Neural cell (in vitro differentiated cells): ENCODE measurements around the gene TSSC4. TPM values are rescaled to one million over a fixed set of nuclear protein-coding genes. Genes with fewer than 3 reads are reported as not detected.

Source experiments
- H2AFZ ChIP-seq: fragments of 200-600, 300-800 bp; sonication (generic), shearing (Covaris generic); 2 replicates; pipeline ENCODE4 v1.6.0; 2014; ENCODE audit warnings: low read depth, mild to moderate bottlenecking, antibody characterized with exemption, low read length, moderate library complexity
- H3F3A ChIP-seq: fragments of 200-600 bp; shearing (Covaris generic); 2 replicates; pipeline ENCODE4 v1.6.1; 2016; ENCODE audit warnings: mild to moderate bottlenecking, moderate library complexity, mixed read lengths, antibody characterized with exemption, low read length; ENCODE audit not compliant: insufficient read depth, poor library complexity, severe bottlenecking
- H3K27ac ChIP-seq: fragments of 200-600, 300-800 bp; sonication (generic), shearing (Covaris generic); 2 replicates; pipeline ENCODE4 v1.5.1; 2014; ENCODE audit warnings: mild to moderate bottlenecking, low read length, moderate library complexity
- H3K27me3 ChIP-seq: fragments of 300-800, 200-600 bp; sonication (generic), shearing (Covaris generic); 2 replicates; pipeline ENCODE4 v1.6.0; 2014; ENCODE audit warnings: mild to moderate bottlenecking, low read depth, low read length, moderate library complexity; ENCODE audit not compliant: insufficient read depth
- H3K36me3 ChIP-seq: fragments of 300-800, 200-600 bp; sonication (generic), shearing (Covaris generic); 2 replicates; pipeline ENCODE4 v1.5.1; 2014; ENCODE audit warnings: mild to moderate bottlenecking, antibody characterized with exemption, low read length, moderate library complexity; ENCODE audit not compliant: insufficient read depth
- H3K4me2 ChIP-seq: fragments of 300-800, 200-600 bp; sonication (generic), shearing (Covaris generic); 2 replicates; pipeline ENCODE4 v1.6.0; 2014; ENCODE audit warnings: mild to moderate bottlenecking, low read length
- H3K4me3 ChIP-seq: fragments of 300-800, 200-600 bp; sonication (generic), shearing (Covaris generic); 2 replicates; pipeline ENCODE4 v1.5.1; 2014; ENCODE audit warnings: mild to moderate bottlenecking, low read length, moderate library complexity
- H3K79me2 ChIP-seq: fragments of 200-600 bp; shearing (Covaris generic); replicated peaks from 2 replicates; pipeline ENCODE4 v1.6.0; 2014; ENCODE audit warnings: mild to moderate bottlenecking, low read length, moderate library complexity; ENCODE audit not compliant: insufficient read depth
- H3K9ac ChIP-seq: fragments of 300-800, 200-600 bp; sonication (generic), shearing (Covaris generic); 2 replicates; pipeline ENCODE4 v1.6.1; 2016; ENCODE audit warnings: mild to moderate bottlenecking, low read length, mixed read lengths
- H3K9me2 ChIP-seq: fragments of 200-600 bp; shearing (Covaris generic); 2 replicates; pipeline ENCODE4 v1.6.1; 2016; ENCODE audit warnings: mild to moderate bottlenecking, low read length, mixed read lengths; ENCODE audit not compliant: insufficient read depth
- H3K9me3 ChIP-seq: fragments of 200-600, 300-800 bp; sonication (generic), shearing (Covaris generic); 2 replicates; pipeline ENCODE4 v1.6.1; 2016; ENCODE audit warnings: mild to moderate bottlenecking, mixed run types, low read length, moderate library complexity, mixed read lengths
- H4K20me1 ChIP-seq: fragments of 200-600 bp; shearing (Covaris generic); 2 replicates; pipeline ENCODE4 v1.6.1; 2016; ENCODE audit warnings: mild to moderate bottlenecking, mixed run types; ENCODE audit not compliant: insufficient read depth
- CTCF ChIP-seq: fragments of 450-650 bp; IDR thresholded peaks from 2 replicates; pipeline ENCODE4 v1.5.1; 2014; ENCODE audit warnings: antibody characterized with exemption, mild to moderate bottlenecking, moderate library complexity; ENCODE audit not compliant: poor library complexity, severe bottlenecking
- EP300 ChIP-seq: fragments of 450-650 bp; conservative IDR thresholded peaks from 2 replicates; pipeline ENCODE4 v1.6.1; 2014; ENCODE audit warnings: antibody characterized with exemption, mild to moderate bottlenecking, moderate library complexity; ENCODE audit not compliant: poor library complexity, severe bottlenecking
- EZH2 ChIP-seq: fragments of 200-600, 300-800 bp; shearing (Covaris generic), sonication (generic); IDR thresholded peaks from 2 replicates; pipeline ENCODE4 v1.6.1; 2014; ENCODE audit warnings: antibody characterized with exemption, low read length, borderline replicate concordance, mild to moderate bottlenecking; ENCODE audit not compliant: insufficient read depth, poor library complexity, severe bottlenecking
- MXI1 ChIP-seq: fragments of 450-650 bp; conservative IDR thresholded peaks from 2 replicates; pipeline ENCODE4 v1.6.1; 2014; ENCODE audit warnings: antibody characterized with exemption, mild to moderate bottlenecking; ENCODE audit not compliant: poor library complexity, severe bottlenecking
- POLR2AphosphoS5 ChIP-seq: IDR thresholded peaks from 2 replicates; pipeline ENCODE4 v1.6.1; 2012
- RAD21 ChIP-seq: fragments of 450-650 bp; conservative IDR thresholded peaks from 2 replicates; pipeline ENCODE4 v1.6.1; 2014; ENCODE audit warnings: antibody characterized with exemption, mild to moderate bottlenecking, moderate library complexity
- REST ChIP-seq: IDR thresholded peaks from 2 replicates; pipeline ENCODE4 v1.6.1; 2012; ENCODE audit warnings: borderline replicate concordance
- SMC3 ChIP-seq: fragments of 450-650 bp; conservative IDR thresholded peaks from 2 replicates; pipeline ENCODE4 v1.6.1; 2014; ENCODE audit warnings: antibody characterized with exemption, mild to moderate bottlenecking, moderate library complexity; ENCODE audit not compliant: poor library complexity
- TAF1 ChIP-seq: IDR thresholded peaks from 2 replicates; pipeline ENCODE4 v1.6.1; 2012; ENCODE audit warnings: low read depth
- polyA plus RNA-seq: library from polyadenylated mRNA; depleted of rRNA; stranded (reverse); fragments of >200 nt; gene quantifications from 2 replicates; pipeline ENCODE4 v1.2.3, GENCODE V29; 2014

TSSC4 gene
- polyA plus RNA-seq, 1 donor from 2014 or later = 54.3 TPM

GRCh38 chr11:2427721-2428321, 27.3 kb downstream of the TSSC4 start:
- no peaks in the 10 kb centered on the region for H3K9me3 ChIP-seq
- no peak overlapping the region for H3K4me2 ChIP-seq
- no peaks in the 10 kb centered on the region for H3K36me3 ChIP-seq
- H3K4me3 ChIP-seq = no peak overlapping the region
- H3F3A ChIP-seq = no peaks in the 10 kb centered on the region
- no peaks in the 10 kb centered on the region for H3K27me3 ChIP-seq
- H2AFZ ChIP-seq = no peak overlapping the region
- H4K20me1 ChIP-seq = no peaks in the 10 kb centered on the region
- no peaks in the 10 kb centered on the region for H3K9me2 ChIP-seq
- H3K27ac ChIP-seq = no peak overlapping the region
- no peak overlapping the region for H3K9ac ChIP-seq
- no peaks in the 10 kb centered on the region for H3K79me2 ChIP-seq
- no peak for TF ChIP-seq SMC3
- TF ChIP-seq CTCF = no peak
- no peak for TF ChIP-seq POLR2AphosphoS5
- TF ChIP-seq REST = no peak
- no peak for TF ChIP-seq TAF1
- TF ChIP-seq RAD21 = no peak
- no peak for TF ChIP-seq EP300
- no peak for TF ChIP-seq EZH2
- no peak for TF ChIP-seq MXI1

GRCh38 chr11:2428322-2428795, 27.8 kb downstream of the TSSC4 start:
- Histone ChIP-seq H3K9me3 (no peaks in the 10 kb centered on the region), H4K20me1 (no peaks in the 10 kb centered on the region), H2AFZ (no peak overlapping the region), H3K27me3 (no peaks in the 10 kb centered on the region), H3K4me3 (no peak overlapping the region), H3K36me3 (no peaks in the 10 kb centered on the region), H3K27ac (no peak overlapping the region), H3K4me2 (no peak overlapping the region), H3K79me2 (no peaks in the 10 kb centered on the region), H3F3A (no peaks in the 10 kb centered on the region), H3K9ac (no peak overlapping the region), H3K9me2 (no peaks in the 10 kb centered on the region)
- TF ChIP-seq TAF1 (no peak), MXI1 (no peak), REST (no peak), EP300 (no peak), POLR2AphosphoS5 (no peak), CTCF (peak; percentile 24), EZH2 (no peak), RAD21 (peak; percentile 23), SMC3 (no peak)
